Hepatocyte (in vitro differentiated cells): ENCODE data around the gene TRIM14.

Experiments used
- EZH2 ChIP-seq: fragments of 200-600 bp; sonication (generic); IDR thresholded peaks from 2 replicates; pipeline ENCODE4 v1.6.1; 2016; ENCODE audit warnings: antibody characterized with exemption, mild to moderate bottlenecking, borderline replicate concordance
- TF ChIP-seq, protein P1 (sequence below): fragments of 200-600 bp; sonication (generic); IDR thresholded peaks from 2 replicates; pipeline ENCODE4 v1.5.1; 2016; ENCODE audit warnings: antibody characterized with exemption, mild to moderate bottlenecking; ENCODE audit not compliant: poor library complexity

DNA sequence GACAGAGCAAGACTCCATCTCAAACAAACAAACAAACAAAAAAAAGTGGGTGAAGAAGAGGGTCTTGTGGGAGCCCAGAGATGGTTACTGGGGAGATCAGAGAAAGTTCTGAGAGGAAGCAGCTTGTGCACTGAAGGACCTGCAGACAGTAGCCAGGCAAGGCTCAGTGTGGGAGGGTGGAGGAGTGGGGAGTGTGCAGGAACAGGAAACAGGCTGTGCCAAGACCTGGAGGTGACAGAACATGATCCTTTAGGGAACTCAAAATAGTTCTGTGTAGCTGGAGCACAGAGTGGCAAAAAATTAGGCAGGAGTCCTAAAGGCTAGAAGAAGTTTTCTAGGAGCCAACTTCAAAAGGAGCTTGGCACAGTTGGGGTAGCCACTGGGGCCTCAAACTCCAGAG, 81.7 kb downstream of the TRIM14 start:
- TF ChIP-seq, protein P1, sequence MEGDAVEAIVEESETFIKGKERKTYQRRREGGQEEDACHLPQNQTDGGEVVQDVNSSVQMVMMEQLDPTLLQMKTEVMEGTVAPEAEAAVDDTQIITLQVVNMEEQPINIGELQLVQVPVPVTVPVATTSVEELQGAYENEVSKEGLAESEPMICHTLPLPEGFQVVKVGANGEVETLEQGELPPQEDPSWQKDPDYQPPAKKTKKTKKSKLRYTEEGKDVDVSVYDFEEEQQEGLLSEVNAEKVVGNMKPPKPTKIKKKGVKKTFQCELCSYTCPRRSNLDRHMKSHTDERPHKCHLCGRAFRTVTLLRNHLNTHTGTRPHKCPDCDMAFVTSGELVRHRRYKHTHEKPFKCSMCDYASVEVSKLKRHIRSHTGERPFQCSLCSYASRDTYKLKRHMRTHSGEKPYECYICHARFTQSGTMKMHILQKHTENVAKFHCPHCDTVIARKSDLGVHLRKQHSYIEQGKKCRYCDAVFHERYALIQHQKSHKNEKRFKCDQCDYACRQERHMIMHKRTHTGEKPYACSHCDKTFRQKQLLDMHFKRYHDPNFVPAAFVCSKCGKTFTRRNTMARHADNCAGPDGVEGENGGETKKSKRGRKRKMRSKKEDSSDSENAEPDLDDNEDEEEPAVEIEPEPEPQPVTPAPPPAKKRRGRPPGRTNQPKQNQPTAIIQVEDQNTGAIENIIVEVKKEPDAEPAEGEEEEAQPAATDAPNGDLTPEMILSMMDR, result no peak
- TF ChIP-seq EZH2, result no peak
